ENCODE data around the gene ADAMTS14.

DNA sequence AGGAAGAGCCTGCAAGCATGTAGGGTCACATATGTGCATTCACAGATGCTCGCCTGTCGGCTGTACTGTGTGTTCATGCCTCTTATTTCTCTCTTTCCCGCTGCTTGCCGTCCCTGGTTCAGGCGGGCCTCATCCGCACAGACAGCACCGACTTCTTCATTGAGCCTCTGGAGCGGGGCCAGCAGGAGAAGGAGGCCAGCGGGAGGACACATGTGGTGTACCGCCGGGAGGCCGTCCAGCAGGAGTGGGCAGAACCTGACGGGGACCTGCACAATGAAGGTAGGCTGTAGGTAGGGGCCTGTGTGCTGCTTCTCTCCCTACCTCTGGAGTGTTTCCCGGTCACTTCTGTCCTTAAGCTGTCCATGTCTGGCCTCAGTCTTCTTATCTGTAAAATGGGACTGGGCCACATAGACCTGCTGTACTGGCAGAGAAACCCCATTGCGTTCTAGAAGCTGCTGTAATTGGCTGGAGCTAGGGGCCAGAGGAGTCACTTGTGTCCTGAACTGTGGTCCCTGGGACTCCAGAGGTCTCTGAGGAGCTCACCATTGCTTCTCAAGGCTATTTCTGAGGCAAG lies 30.0 kb downstream of the ADAMTS14 start:
- TF ChIP-seq, protein P1, sequence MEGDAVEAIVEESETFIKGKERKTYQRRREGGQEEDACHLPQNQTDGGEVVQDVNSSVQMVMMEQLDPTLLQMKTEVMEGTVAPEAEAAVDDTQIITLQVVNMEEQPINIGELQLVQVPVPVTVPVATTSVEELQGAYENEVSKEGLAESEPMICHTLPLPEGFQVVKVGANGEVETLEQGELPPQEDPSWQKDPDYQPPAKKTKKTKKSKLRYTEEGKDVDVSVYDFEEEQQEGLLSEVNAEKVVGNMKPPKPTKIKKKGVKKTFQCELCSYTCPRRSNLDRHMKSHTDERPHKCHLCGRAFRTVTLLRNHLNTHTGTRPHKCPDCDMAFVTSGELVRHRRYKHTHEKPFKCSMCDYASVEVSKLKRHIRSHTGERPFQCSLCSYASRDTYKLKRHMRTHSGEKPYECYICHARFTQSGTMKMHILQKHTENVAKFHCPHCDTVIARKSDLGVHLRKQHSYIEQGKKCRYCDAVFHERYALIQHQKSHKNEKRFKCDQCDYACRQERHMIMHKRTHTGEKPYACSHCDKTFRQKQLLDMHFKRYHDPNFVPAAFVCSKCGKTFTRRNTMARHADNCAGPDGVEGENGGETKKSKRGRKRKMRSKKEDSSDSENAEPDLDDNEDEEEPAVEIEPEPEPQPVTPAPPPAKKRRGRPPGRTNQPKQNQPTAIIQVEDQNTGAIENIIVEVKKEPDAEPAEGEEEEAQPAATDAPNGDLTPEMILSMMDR (IDR thresholded peaks at IDR 0.05) = no peak
- TF ChIP-seq POLR2A (IDR thresholded peaks at IDR 0.05) = no peak

Data from adrenal gland (tissue), 5 donors.